Measurements from ENCODE around the gene BAMBI. TPM values are rescaled to one million over a fixed set of nuclear protein-coding genes. Genes with fewer than 3 reads are reported as not detected.

Gene BAMBI
- total RNA-seq, 1 experiment from 2014 or later = 76.9 TPM

- Histone ChIP-seq H3K27me3 (replicated peaks) (no peaks in the 10 kb centered on the region), H3K36me3 (peaks cover 71% of the 10 kb centered on the region), H3K27ac (no peak overlapping the region), H3K9me3 (replicated peaks) (peaks cover 2% of the 10 kb centered on the region), H3K4me1 (replicated peaks) (peaks cover 31% of the 10 kb centered on the region), H3K4me3 (no peak overlapping the region)
- DNase-seq (ENCODE audit: low read depth in 1 of 2, low spot score in 2 of 2) = peak in 1 of 2 experiments; percentile 62
These were observed 4.0 kb downstream of the BAMBI start for GRCh38 chr10:28681291-28681763.

DNA sequence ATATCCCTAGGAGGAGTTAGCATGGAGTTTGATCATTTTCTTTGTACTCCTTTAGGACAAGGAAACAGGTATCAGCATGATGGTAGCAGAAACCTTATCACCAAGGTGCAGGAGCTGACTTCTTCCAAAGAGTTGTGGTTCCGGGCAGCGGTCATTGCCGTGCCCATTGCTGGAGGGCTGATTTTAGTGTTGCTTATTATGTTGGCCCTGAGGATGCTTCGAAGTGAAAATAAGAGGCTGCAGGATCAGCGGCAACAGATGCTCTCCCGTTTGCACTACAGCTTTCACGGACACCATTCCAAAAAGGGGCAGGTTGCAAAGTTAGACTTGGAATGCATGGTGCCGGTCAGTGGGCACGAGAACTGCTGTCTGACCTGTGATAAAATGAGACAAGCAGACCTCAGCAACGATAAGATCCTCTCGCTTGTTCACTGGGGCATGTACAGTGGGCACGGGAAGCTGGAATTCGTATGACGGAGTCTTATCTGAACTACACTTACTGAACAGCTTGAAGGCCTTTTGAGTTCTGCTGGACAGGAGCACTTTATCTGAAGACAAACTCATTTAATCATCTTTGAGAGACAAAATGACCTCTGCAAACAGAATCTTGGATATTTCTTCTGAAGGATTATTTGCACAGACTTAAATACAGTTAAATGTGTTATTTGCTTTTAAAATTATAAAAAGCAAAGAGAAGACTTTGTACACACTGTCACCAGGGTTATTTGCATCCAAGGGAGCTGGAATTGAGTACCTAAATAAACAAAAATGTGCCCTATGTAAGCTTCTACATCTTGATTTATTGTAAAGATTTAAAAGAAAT is 4.8 kb downstream of the BAMBI start:
- peaks cover 29% of the 10 kb centered on the region for H3K4me1 ChIP-seq (replicated peaks)
- no peak for DNase-seq (ENCODE audit: low read depth in 1 of 2, low spot score in 2 of 2)

GRCh38 chr10:28684157-28684985 is 7.0 kb downstream of the BAMBI start:
- Histone ChIP-seq H3K27me3 (replicated peaks) (no peaks in the 10 kb centered on the region), H3K4me3 (no peak overlapping the region), H3K9me3 (replicated peaks) (no peaks in the 10 kb centered on the region), H3K27ac (no peak overlapping the region), H3K36me3 (peaks cover 52% of the 10 kb centered on the region), H3K4me1 (replicated peaks) (peaks cover 37% of the 10 kb centered on the region)
- no peak for DNase-seq (ENCODE audit: low read depth in 1 of 2, low spot score in 2 of 2)

More for the DNA sequence above, 4.8 kb downstream of the BAMBI start:
- Histone ChIP-seq H3K9me3 (replicated peaks) (peaks cover 2% of the 10 kb centered on the region), H3K27ac (no peak overlapping the region), H3K4me3 (no peak overlapping the region), H3K36me3 (peaks cover 71% of the 10 kb centered on the region), H3K27me3 (replicated peaks) (no peaks in the 10 kb centered on the region)

DNA sequence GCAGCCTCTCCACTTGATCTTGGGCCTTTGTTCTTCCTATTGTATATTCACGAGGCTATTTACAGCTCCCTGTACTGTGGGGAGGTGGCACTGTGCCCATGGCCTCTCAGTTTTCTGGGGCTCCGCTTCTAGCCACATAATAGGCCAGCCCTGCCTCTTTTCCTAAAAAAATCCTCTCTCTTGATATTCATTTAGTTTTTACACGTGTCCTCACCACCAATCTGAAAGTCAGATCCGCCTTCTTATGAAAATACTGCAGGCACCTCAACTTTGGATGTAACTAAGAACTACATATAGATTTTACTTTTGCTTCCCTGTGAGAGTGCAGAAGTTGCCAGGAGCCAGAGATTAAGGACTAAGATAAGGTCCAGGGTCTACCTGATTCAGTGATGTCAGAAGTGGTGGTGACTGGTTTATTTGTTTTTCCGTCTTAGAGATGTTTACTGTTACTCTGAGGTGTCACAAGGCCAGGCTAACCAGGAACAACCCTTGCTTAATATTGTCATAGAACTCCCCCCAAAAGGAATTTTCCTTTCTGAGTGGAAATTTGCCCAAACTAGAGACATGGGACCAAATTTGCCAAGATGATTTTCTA is 7.8 kb downstream of the BAMBI start:
- no peak for DNase-seq (ENCODE audit: low read depth in 1 of 2, low spot score in 2 of 2)
- no peaks in the 10 kb centered on the region for H3K27me3 ChIP-seq (replicated peaks)
- H3K9me3 ChIP-seq (replicated peaks) = no peaks in the 10 kb centered on the region
- H3K36me3 ChIP-seq = peaks cover 46% of the 10 kb centered on the region
- H3K4me3 ChIP-seq = no peak overlapping the region
- H3K27ac ChIP-seq = no peak overlapping the region
- H3K4me1 ChIP-seq (replicated peaks) = peaks cover 37% of the 10 kb centered on the region

DNA sequence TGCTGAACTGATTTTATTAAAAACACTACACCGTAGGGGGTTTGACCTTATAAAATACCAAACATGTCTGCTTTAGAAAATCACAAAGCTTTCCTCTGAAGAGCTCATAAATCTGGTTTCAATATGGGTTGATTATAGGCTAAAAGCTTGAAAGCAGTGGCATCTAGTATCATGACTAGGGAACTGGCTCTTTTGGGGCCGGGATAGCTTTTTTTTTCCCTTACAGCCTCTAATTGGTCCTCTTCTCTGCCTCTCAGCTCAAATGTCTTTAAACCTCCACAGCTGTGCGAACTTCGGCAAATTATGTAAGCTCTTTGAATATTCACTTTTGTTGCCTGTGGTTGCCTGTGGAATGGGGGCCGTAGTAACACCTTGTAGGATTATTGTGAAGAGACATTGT is 8.4 kb downstream of the BAMBI start:
- Histone ChIP-seq H3K27ac (no peak overlapping the region), H3K9me3 (replicated peaks) (no peaks in the 10 kb centered on the region), H3K4me1 (replicated peaks) (peaks cover 31% of the 10 kb centered on the region), H3K27me3 (replicated peaks) (no peaks in the 10 kb centered on the region), H3K36me3 (peaks cover 40% of the 10 kb centered on the region), H3K4me3 (no peak overlapping the region)
- no peak for DNase-seq (ENCODE audit: low read depth in 1 of 2, low spot score in 2 of 2)

DNA sequence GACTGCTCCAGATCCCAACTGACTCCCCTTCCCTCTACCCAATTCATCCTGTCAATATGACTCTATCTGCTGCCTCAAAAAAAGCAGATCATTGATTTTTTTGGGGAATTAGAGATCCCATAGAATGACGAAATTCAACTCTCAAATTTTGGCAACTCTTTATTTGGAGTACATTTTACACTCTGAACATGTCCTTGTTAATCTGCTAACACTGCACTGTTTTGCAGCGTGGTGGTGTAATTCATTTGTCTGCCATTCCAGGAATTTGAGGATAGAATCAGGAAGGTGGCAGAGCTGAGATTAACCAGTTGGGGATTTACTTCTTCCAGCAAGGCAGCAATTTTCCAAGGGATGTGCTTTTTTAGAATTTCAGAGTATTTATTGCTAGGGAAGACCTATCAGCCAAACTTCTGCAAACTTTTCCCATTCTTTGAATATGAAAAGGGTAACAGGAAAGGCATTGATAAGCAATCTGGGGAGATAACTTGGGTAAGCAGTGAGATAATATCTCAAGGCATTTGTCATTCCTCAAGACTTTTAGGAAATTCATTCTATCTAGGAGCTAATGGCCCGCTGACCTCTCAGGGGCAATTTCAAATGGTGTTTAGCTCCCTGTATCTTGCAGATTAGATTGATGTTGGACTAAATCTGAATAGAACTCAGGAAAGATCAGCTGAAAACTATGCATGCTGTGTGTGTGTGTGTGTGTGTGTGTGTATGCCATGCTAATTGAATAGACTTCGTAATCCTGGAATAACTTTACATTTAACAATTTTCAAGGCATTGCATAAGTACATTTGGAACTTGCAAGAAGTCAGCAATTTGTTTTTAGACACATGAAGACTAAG is 9.7 kb downstream of the BAMBI start:
- DNase-seq (ENCODE audit: low read depth in 1 of 2, low spot score in 2 of 2) = no peak

DNA sequence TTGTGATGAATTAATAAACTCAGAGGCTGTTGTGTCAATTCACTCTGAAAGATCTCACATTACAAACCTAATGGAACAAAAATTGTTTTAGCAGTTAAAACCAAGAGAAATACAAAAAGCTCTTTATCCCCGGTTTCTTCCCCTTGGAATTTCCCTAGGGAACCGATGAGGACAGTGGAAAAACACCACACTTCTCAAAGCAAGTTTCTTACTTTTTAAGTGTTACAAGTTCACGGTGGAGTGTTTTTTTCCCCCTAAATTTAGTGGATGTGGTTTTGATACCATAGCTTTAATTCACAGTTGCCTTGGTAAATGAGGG is 10.3 kb downstream of the BAMBI start:
- no peak for DNase-seq (ENCODE audit: low read depth in 1 of 2, low spot score in 2 of 2)
- H3K4me3 ChIP-seq = no peak overlapping the region

More for the DNA sequence above, 9.7 kb downstream of the BAMBI start:
- Histone ChIP-seq H3K27me3 (replicated peaks) (no peaks in the 10 kb centered on the region), H3K4me3 (no peak overlapping the region), H3K27ac (no peak overlapping the region), H3K36me3 (peaks cover 27% of the 10 kb centered on the region), H3K9me3 (replicated peaks) (no peaks in the 10 kb centered on the region), H3K4me1 (replicated peaks) (peaks cover 21% of the 10 kb centered on the region)

GRCh38 chr10:28690545-28690944 is 13.2 kb downstream of the BAMBI start:
- Histone ChIP-seq H3K9me3 (replicated peaks) (no peaks in the 10 kb centered on the region), H3K36me3 (no peaks in the 10 kb centered on the region), H3K27me3 (replicated peaks) (no peaks in the 10 kb centered on the region), H3K4me3 (no peak overlapping the region), H3K27ac (no peak overlapping the region), H3K4me1 (replicated peaks) (peaks cover 12% of the 10 kb centered on the region)
- DNase-seq (ENCODE audit: low read depth in 1 of 2, low spot score in 2 of 2) = no peak

More for the DNA sequence above, 10.3 kb downstream of the BAMBI start:
- Histone ChIP-seq H3K27me3 (replicated peaks) (no peaks in the 10 kb centered on the region), H3K27ac (no peak overlapping the region), H3K4me1 (replicated peaks) (peaks cover 21% of the 10 kb centered on the region), H3K9me3 (replicated peaks) (no peaks in the 10 kb centered on the region), H3K36me3 (peaks cover 21% of the 10 kb centered on the region)

DNA sequence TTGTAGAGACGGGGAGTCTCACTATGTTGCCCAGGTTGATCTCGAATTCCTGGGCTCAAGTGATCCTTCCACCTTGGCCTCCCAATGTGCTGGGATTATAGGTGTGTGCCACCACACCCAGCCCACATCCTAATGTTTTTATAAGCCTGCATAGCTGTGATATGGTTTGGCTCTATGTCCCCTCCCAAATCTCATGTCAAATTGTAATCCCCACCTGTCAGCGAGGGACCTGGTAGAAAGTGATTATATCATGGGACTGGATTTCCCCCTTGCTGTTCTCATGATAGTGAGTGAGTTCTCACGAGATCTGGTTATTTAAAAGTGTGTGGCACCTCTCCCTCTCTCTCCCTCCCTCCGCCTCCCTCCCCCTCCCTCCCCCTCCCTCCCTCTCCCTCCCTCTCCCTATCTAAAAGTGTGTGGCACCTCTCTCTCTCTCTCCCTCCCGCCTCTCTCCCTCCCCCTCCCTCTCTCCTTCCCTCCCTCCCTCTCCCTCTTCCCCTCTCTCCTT is 13.9 kb downstream of the BAMBI start:
- Histone ChIP-seq H3K4me3 (no peak overlapping the region), H3K9me3 (replicated peaks) (no peaks in the 10 kb centered on the region), H3K36me3 (no peaks in the 10 kb centered on the region), H3K4me1 (replicated peaks) (peaks cover 12% of the 10 kb centered on the region), H3K27me3 (replicated peaks) (no peaks in the 10 kb centered on the region), H3K27ac (no peak overlapping the region)
- DNase-seq (ENCODE audit: low read depth in 1 of 2, low spot score in 2 of 2) = no peak

DNA sequence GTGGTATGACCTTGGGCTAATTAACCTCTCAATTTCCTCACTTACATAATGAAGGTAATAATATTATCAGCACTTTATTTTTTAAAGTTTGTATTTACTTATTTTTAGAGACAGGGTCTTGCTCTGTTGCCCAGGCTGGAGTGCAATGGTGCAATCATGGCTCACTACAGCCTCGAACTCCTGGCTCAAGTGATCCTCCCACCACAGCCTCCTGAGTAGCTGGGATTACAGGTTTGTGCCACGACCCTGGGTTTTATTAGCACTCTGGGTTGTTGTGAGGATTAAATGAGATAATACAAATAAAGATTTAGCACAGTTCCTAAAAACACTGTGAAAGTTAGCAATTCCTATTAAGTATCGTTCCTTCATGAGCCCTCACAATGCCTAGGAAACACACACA is 14.7 kb downstream of the BAMBI start:
- no peaks in the 10 kb centered on the region for H3K27me3 ChIP-seq (replicated peaks)
- peaks cover 9% of the 10 kb centered on the region for H3K4me1 ChIP-seq (replicated peaks)
- H3K27ac ChIP-seq = no peak overlapping the region
- H3K36me3 ChIP-seq = no peaks in the 10 kb centered on the region
- no peak overlapping the region for H3K4me3 ChIP-seq
- DNase-seq (ENCODE audit: low read depth in 1 of 2, low spot score in 2 of 2) = no peak
- no peaks in the 10 kb centered on the region for H3K9me3 ChIP-seq (replicated peaks)

DNA sequence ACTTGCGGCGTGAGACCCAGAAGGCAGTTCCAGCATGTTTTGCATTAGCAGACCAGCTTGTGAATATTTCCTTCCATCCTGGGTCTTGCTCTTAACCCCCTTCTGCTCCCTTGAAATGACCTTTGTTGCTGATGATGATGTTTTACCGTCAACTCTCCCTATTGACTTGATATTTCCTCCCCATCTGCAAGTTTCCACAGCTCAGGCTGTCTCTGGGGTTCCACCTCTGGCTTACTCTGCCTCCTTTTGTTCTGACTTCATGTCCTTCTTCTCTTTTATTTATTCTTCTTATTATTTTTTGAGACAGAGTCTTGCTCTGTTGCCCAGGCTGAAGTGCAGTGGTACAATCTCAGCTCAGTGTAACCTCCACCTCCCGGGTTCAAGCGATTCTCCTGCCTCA is 17.2 kb downstream of the BAMBI start:
- Histone ChIP-seq H3K4me1 (replicated peaks) (no peaks in the 10 kb centered on the region), H3K9me3 (replicated peaks) (no peaks in the 10 kb centered on the region), H3K36me3 (no peaks in the 10 kb centered on the region), H3K4me3 (no peak overlapping the region), H3K27ac (no peak overlapping the region), H3K27me3 (replicated peaks) (no peaks in the 10 kb centered on the region)
- DNase-seq (ENCODE audit: low read depth in 1 of 2, low spot score in 2 of 2) = no peak

DNA sequence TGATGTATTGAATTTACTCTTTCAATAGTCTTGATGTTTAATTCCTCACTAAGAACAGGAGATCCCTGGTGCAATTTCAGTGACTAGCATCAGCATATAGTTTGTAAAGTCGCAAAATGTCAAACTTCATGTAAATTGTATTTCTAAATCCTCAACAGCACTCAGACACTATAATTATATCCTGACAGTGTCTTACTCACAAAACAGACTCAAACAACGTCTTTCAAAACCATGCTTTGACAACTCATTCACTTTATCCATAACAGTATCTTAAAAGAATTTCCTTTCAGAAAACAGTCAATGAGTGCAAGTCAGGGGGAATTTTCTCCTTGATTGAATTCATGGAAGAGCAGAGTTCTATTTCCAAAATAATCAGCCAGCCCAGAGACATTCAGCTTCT is 20.8 kb downstream of the BAMBI start:
- no peak for DNase-seq (ENCODE audit: low read depth in 1 of 2, low spot score in 2 of 2)
- Histone ChIP-seq H3K36me3 (no peaks in the 10 kb centered on the region), H3K4me3 (no peak overlapping the region)

More for the DNA sequence above, 20.8 kb downstream of the BAMBI start:
- no peak overlapping the region for H3K27ac ChIP-seq
- H3K4me1 ChIP-seq (replicated peaks) = no peaks in the 10 kb centered on the region
- H3K27me3 ChIP-seq (replicated peaks) = no peaks in the 10 kb centered on the region
- H3K9me3 ChIP-seq (replicated peaks) = 0 out of 2 replicates have a peak, but pooled peaks cover 4% of the 10 kb centered on the region

All from SJSA1 (cell line).